Lower lobe of right lung (tissue), 2 donors: ENCODE results near the gene HIPK2. TPM values are rescaled to one million over a fixed set of nuclear protein-coding genes. Genes with fewer than 3 reads are reported as not detected.
"Not testable (repeated sequence)": the region's sequence is repeated elsewhere in the genome, so short reads cannot be mapped to it uniquely, and the experiment has no call there.

Experiments
- ATAC-seq, 2 donors: fragments of 200-7000 bp; cut with Tn5 transposase; one replicate each; pipeline ENCODE4 v1.9.1; 2020 to 2022; ENCODE audit warnings: mild to moderate bottlenecking in 2 of 2, moderate library complexity in 2 of 2
- DNase-seq: peaks from one replicate; pipeline ENCODE4 v3.0.0-alpha.2; 2020
- H3K27ac ChIP-seq: fragments of 200-600 bp; one replicate; pipeline ENCODE4 v1.8.0; 2022
- H3K27me3 ChIP-seq: fragments of 200-600 bp; one replicate; pipeline ENCODE4 v1.8.0; 2022; ENCODE audit warnings: low read depth
- H3K36me3 ChIP-seq: fragments of 200-600 bp; one replicate; pipeline ENCODE4 v1.8.0; 2022; ENCODE audit warnings: mild to moderate bottlenecking
- H3K4me1 ChIP-seq: fragments of 200-600 bp; one replicate; pipeline ENCODE4 v1.8.0; 2022
- H3K4me3 ChIP-seq: fragments of 200-600 bp; one replicate; pipeline ENCODE4 v1.8.0; 2022; ENCODE audit warnings: mild to moderate bottlenecking
- H3K9me3 ChIP-seq: fragments of 200-600 bp; one replicate; pipeline ENCODE4 v1.8.0; 2022
- intact Hi-C: fragments of 100-400 bp; cut with DNase I; formaldehyde crosslinking; loops from one replicate; pipeline ENCODE4 v1.11.0; 2022
- total RNA-seq: library from RNA; stranded (reverse); fragmentation: NEBNext Ultra II Directional; extraction: Animal tissue kit (Norgen Biotek cat#: 25700); gene quantifications from one replicate; pipeline ENCODE4 v1.2.1, GENCODE V29; 2021
- TF ChIP-seq, protein P1 (sequence below): fragments of 200-600 bp; IDR thresholded peaks from one replicate; pipeline ENCODE4 v1.8.0; 2022; ENCODE audit warnings: antibody characterized with exemption, mild to moderate bottlenecking
- donor health status: DM: no; HTN: yes; CAD: no; lungs with severe emphysema.

The HIPK2 gene
- total RNA-seq, 1 donor from 2014 or later, result 81.0 TPM

- intact Hi-C loops, result no loop called here
- Histone ChIP-seq H3K27ac (no peak overlapping the region), H3K4me3 (no peak overlapping the region), H3K9me3 (no peaks in the 10 kb centered on the region), H3K27me3 (no peaks in the 10 kb centered on the region), H3K4me1 (peaks cover 17% of the 10 kb centered on the region), H3K36me3 (no peaks in the 10 kb centered on the region)
- TF ChIP-seq, protein P1, sequence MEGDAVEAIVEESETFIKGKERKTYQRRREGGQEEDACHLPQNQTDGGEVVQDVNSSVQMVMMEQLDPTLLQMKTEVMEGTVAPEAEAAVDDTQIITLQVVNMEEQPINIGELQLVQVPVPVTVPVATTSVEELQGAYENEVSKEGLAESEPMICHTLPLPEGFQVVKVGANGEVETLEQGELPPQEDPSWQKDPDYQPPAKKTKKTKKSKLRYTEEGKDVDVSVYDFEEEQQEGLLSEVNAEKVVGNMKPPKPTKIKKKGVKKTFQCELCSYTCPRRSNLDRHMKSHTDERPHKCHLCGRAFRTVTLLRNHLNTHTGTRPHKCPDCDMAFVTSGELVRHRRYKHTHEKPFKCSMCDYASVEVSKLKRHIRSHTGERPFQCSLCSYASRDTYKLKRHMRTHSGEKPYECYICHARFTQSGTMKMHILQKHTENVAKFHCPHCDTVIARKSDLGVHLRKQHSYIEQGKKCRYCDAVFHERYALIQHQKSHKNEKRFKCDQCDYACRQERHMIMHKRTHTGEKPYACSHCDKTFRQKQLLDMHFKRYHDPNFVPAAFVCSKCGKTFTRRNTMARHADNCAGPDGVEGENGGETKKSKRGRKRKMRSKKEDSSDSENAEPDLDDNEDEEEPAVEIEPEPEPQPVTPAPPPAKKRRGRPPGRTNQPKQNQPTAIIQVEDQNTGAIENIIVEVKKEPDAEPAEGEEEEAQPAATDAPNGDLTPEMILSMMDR, result no peak
- ATAC-seq, result no peak
- DNase-seq, result no peak
Measured at GRCh38 chr7:139674341-139674740, 103.5 kb downstream of the HIPK2 start.

DNA sequence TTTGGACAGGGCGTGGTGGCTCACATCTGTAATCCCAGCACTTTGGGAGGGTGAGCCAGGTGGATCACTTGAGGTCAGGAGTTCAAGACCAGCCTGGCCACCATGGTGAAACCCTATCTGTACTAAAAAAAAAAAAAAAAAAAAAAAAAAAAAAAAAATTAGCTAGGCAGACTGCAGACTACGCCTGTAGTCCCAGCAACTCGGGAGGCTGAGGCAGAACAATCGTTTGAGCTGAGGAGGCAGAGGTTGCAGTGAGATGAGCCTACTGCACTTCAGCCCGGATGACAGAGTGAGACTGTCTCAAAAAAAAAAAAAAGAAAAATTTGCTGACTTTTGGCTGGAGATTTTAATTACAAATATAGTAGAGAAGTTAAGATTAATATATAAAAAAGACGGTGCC, 104.0 kb downstream of the HIPK2 start:
- intact Hi-C loops, result no loop called here
- Histone ChIP-seq H3K27ac (no peak overlapping the region), H3K4me3 (no peak overlapping the region), H3K27me3 (no peaks in the 10 kb centered on the region), H3K36me3 (no peaks in the 10 kb centered on the region), H3K4me1 (peaks cover 15% of the 10 kb centered on the region), H3K9me3 (no peaks in the 10 kb centered on the region)
- TF ChIP-seq, protein P1, result no peak
- no peak for DNase-seq
- no peak for ATAC-seq

DNA sequence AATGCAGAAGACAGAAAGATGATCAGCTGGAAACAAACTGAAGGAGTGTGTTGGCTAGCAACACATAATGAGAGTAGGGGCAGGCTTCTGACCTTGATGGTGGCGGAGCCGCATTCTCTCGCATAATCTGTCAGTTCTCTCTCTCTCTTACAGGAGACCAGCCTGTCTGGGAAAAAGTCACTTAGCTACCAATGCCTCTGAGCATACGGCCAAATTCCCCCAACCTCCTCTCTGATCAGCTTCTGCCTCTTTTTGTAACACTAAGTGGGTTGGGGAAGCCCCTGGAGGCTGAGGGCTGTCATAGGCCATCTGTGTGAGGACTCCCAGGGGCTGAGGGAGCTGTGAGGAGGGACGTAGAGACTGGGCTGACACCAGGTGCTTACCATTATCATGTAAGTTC, 104.6 kb downstream of the HIPK2 start:
- no peak for DNase-seq
- intact Hi-C loops, result no loop called here
- no peak overlapping the region for H3K27ac ChIP-seq
- no peaks in the 10 kb centered on the region for H3K36me3 ChIP-seq
- H3K4me1 ChIP-seq, result peaks cover 15% of the 10 kb centered on the region
- H3K4me3 ChIP-seq, result no peak overlapping the region
- ATAC-seq, result peak; percentile 23 to 45
- H3K9me3 ChIP-seq, result no peaks in the 10 kb centered on the region
- no peaks in the 10 kb centered on the region for H3K27me3 ChIP-seq
- TF ChIP-seq, protein P1, result no peak

- Histone ChIP-seq H3K36me3 (no peaks in the 10 kb centered on the region), H3K27me3 (no peaks in the 10 kb centered on the region), H3K4me3 (no peak overlapping the region), H3K9me3 (no peaks in the 10 kb centered on the region), H3K4me1 (peaks cover 15% of the 10 kb centered on the region), H3K27ac (no peak overlapping the region)
- ATAC-seq (no peak), DNase-seq (no peak)
- intact Hi-C loops, result no loop called here
- TF ChIP-seq, protein P1, result no peak
Measured at GRCh38 chr7:139671967-139672366, 105.8 kb downstream of the HIPK2 start.

DNA sequence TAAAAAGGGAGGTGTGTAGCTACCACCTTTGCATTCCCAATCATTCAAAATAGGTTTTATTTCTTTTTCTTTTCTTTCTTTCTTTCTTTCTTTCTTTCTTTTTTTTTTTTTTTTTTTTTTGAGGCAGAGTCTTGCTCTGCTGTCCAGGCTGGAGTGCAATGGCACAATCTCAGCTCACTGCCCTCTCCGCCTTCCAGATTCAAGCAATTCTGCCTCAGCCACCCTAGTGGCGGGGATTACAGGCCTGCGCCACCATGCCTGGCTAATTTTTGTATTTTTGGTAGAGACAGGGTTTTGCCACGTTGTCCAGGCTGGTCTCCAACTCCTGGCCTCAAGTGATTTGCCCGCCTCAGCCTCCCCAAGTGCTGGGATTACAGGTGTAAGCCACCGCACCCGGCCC, 107.1 kb downstream of the HIPK2 start:
- H3K4me1 ChIP-seq, H3K36me3 ChIP-seq, H3K27me3 ChIP-seq, H3K9me3 ChIP-seq, intact Hi-C loops, DNase-seq, ATAC-seq, H3K27ac ChIP-seq, H3K4me3 ChIP-seq: not testable (repeated sequence)

GRCh38 chr7:139669106-139670061, 108.4 kb downstream of the HIPK2 start:
- no peaks in the 10 kb centered on the region for H3K9me3 ChIP-seq
- H3K27me3 ChIP-seq, result no peaks in the 10 kb centered on the region
- no peaks in the 10 kb centered on the region for H3K36me3 ChIP-seq
- peaks cover 5% of the 10 kb centered on the region for H3K4me1 ChIP-seq
- DNase-seq (no peak), ATAC-seq (no peak)
- no peak overlapping the region for H3K4me3 ChIP-seq
- TF ChIP-seq, protein P1, result no peak
- intact Hi-C loops, result no loop called here
- no peak overlapping the region for H3K27ac ChIP-seq
